Lung (tissue), 12 donors: ENCODE measurements around the gene NSUN7. TPM values are rescaled to one million over a fixed set of nuclear protein-coding genes. Genes with fewer than 3 reads are reported as not detected.

Experiments used
- ATAC-seq: fragments of 200-7000 bp; cut with Tn5 transposase; one replicate; pipeline ENCODE4 v1.9.1; 2020; ENCODE audit warnings: moderate number of reproducible peaks; ENCODE audit not compliant: insufficient read depth, low FRiP score
- DNase-seq, 3 donors: peaks; one replicate each; pipeline ENCODE4 v3.0.0-alpha.2; 2013 to 2017
- H3K27ac ChIP-seq, 2 donors: one replicate each; pipeline ENCODE4 v1.5.1; 2013; ENCODE audit warnings: mild to moderate bottlenecking in 2 of 2, moderate library complexity in 2 of 2, control low read depth in 1 of 2, inconsistent platforms in 1 of 2, low read depth in 1 of 2, low read length in 1 of 2
- H3K27me3 ChIP-seq, 3 donors: one replicate each; pipeline ENCODE4 v1.5.1; 2013; ENCODE audit warnings: low read length in 2 of 3; ENCODE audit not compliant: control insufficient read depth in 3 of 3, insufficient read depth in 3 of 3
- H3K36me3 ChIP-seq, 4 donors: one replicate each; pipeline ENCODE4 v1.5.1; 2013; ENCODE audit warnings: low read length in 4 of 4, mild to moderate bottlenecking in 1 of 4, moderate library complexity in 1 of 4; ENCODE audit not compliant: control insufficient read depth in 4 of 4, insufficient read depth in 4 of 4
- H3K4me1 ChIP-seq, 5 donors: one replicate each; pipeline ENCODE4 v1.5.1; 2013; ENCODE audit warnings: low read length in 5 of 5, mild to moderate bottlenecking in 2 of 5, moderate library complexity in 1 of 5; ENCODE audit not compliant: control insufficient read depth in 5 of 5, insufficient read depth in 5 of 5
- H3K4me3 ChIP-seq: one replicate; pipeline ENCODE4 v1.5.1; 2013; ENCODE audit warnings: mild to moderate bottlenecking, control low read depth, moderate library complexity
- H3K9ac ChIP-seq, 2 donors: one replicate each; pipeline ENCODE4 v1.5.1; 2013; ENCODE audit warnings: low read length in 2 of 2, control low read depth in 1 of 2; ENCODE audit not compliant: insufficient read depth in 1 of 2
- H3K9me3 ChIP-seq, 4 donors: one replicate each; pipeline ENCODE4 v1.5.1; 2013; ENCODE audit warnings: low read length in 3 of 4, mild to moderate bottlenecking in 1 of 4, moderate library complexity in 1 of 4; ENCODE audit not compliant: control insufficient read depth in 4 of 4, insufficient read depth in 3 of 4
- CTCF ChIP-seq: IDR thresholded peaks from 2 replicates; pipeline ENCODE4 v1.5.1; 2012; ENCODE audit warnings: mild to moderate bottlenecking; ENCODE audit errors: control extremely low read depth, extremely low read depth
- WGBS, 2 donors: extraction: QIAGEN DNeasy Blood & Tissue Kit; methylation state at CpG; one replicate each; pipeline ENCODE4 v1.1.7; 2013; 5-methylcytosine and 5-hydroxymethylcytosine counted together
- polyA plus RNA-seq, 2 donors: library from polyadenylated mRNA; stranded (reverse); fragments of 200-250 nt; gene quantifications; one replicate each; pipeline ENCODE4 v1.2.1, GENCODE V29; 2013
- total RNA-seq, 2 donors: library from RNA; depleted of rRNA in 1 of 2; stranded (reverse); fragments of >200 nt in 1 of 2; gene quantifications; one replicate each; pipeline ENCODE4 v1.2.1, GENCODE V29; 2014 to 2021
- donor health status: control.
- donor health status: control.
- donor health status: Bipolar disorder and iron deficiency.
- donor health status: healthy.
- donor health status: DM: yes; HTN: yes; CAD: no.

The NSUN7 gene
- total and polyA plus RNA-seq, 4 donors = 6.5 to 20.5 (median 11.2) TPM

- WGBS, 2 donors = 92 to 95% methylated on average over 8 of the region's 8 CpGs
- ATAC-seq = no peak
These were observed 72.8 kb downstream of the NSUN7 start for GRCh38 chr4:40822420-40823166.

GRCh38 chr4:40825014-40825838 is 75.5 kb downstream of the NSUN7 start:
- Histone ChIP-seq H3K27me3 (no peaks in the 10 kb centered on the region), H3K9me3 (peaks cover 0 to under 1% (median 0%) of the 10 kb centered on the region in 4 donors), H3K4me3 (no peak overlapping the region), H3K27ac (no peak overlapping the region), H3K36me3 (peaks cover 2 to 39% (median 23%) of the 10 kb centered on the region in 4 donors), H3K9ac (no peak overlapping the region), H3K4me1 (no peaks in the 10 kb centered on the region)
- ATAC-seq (no peak), DNase-seq (no peak)
- WGBS, 2 donors = 91 to 94% methylated on average over 19 of the region's 19 CpGs
- TF ChIP-seq CTCF = no peak

More at GRCh38 chr4:40822420-40823166, 72.8 kb downstream of the NSUN7 start:
- Histone ChIP-seq H3K9me3 (no peaks in the 10 kb centered on the region), H3K4me3 (no peak overlapping the region), H3K4me1 (no peaks in the 10 kb centered on the region), H3K27me3 (no peaks in the 10 kb centered on the region), H3K9ac (no peak overlapping the region), H3K36me3 (peaks cover 2 to 36% (median 20%) of the 10 kb centered on the region in 4 donors), H3K27ac (no peak overlapping the region)
- DNase-seq = no peak
- TF ChIP-seq CTCF = no peak

- Histone ChIP-seq H3K4me3 (no peak overlapping the region), H3K9ac (no peak overlapping the region), H3K27me3 (no peaks in the 10 kb centered on the region), H3K4me1 (peaks cover 0 to 3% (median 0%) of the 10 kb centered on the region in 5 donors), H3K9me3 (peaks cover 0 to 1% (median 0%) of the 10 kb centered on the region in 4 donors), H3K36me3 (peaks cover 2 to 36% (median 19%) of the 10 kb centered on the region in 4 donors), H3K27ac (no peak overlapping the region)
- 92 to 95% methylated on average over 5 of the region's 5 CpGs for WGBS, 2 donors
- no peak for DNase-seq
- no peak for TF ChIP-seq CTCF
- ATAC-seq = no peak
These were observed 77.1 kb downstream of the NSUN7 start for GRCh38 chr4:40826821-40827220.
